Endodermal cell (in vitro differentiated cells): Measurements from ENCODE around the gene PCBD2. TPM values are rescaled to one million over a fixed set of nuclear protein-coding genes. Genes with fewer than 3 reads are reported as not detected.

Source experiments
- DNase-seq: peaks from one replicate; pipeline ENCODE4 v3.0.0-alpha.2; 2017
- H3K27ac ChIP-seq: 2 replicates; pipeline ENCODE4 v1.5.1; 2013; ENCODE audit warnings: mild to moderate bottlenecking, low read depth, low read length, moderate library complexity
- H3K27me3 ChIP-seq: 2 replicates; pipeline ENCODE4 v1.6.1; 2013; ENCODE audit warnings: mild to moderate bottlenecking, low read length, moderate library complexity; ENCODE audit not compliant: insufficient read depth, control insufficient read depth, poor library complexity, severe bottlenecking
- H3K36me3 ChIP-seq: 2 replicates; pipeline ENCODE4 v1.7.0; 2013; ENCODE audit warnings: mild to moderate bottlenecking, low read length, moderate library complexity; ENCODE audit not compliant: control insufficient read depth, insufficient read depth
- H3K4me1 ChIP-seq: one replicate; pipeline ENCODE4 v1.7.0; 2013; ENCODE audit warnings: low read length; ENCODE audit not compliant: control insufficient read depth, insufficient read depth
- H3K4me3 ChIP-seq: 2 replicates; pipeline ENCODE4 v1.5.1; 2013; ENCODE audit warnings: mild to moderate bottlenecking, low read length, moderate library complexity
- H3K9ac ChIP-seq: 2 replicates; pipeline ENCODE4 v1.6.1; 2013; ENCODE audit warnings: mild to moderate bottlenecking, low read length, moderate library complexity; ENCODE audit not compliant: poor library complexity, severe bottlenecking; ENCODE audit errors: extremely low read depth
- H3K9me3 ChIP-seq: 2 replicates; pipeline ENCODE4 v1.6.1; 2013; ENCODE audit warnings: mild to moderate bottlenecking, low read length, moderate library complexity; ENCODE audit not compliant: control insufficient read depth
- H3K27ac Mint-ChIP-seq: 2 replicates; pipeline ENCODE4 v1.8.0; 2020; ENCODE audit warnings: mixed read lengths
- H3K27me3 Mint-ChIP-seq: 2 replicates; pipeline ENCODE4 v1.8.0; 2021; ENCODE audit warnings: mild to moderate bottlenecking, mixed read lengths; ENCODE audit not compliant: insufficient read depth
- H3K36me3 Mint-ChIP-seq: 2 replicates; pipeline ENCODE4 v1.8.0; 2020; ENCODE audit warnings: low read depth, mixed read lengths
- H3K4me1 Mint-ChIP-seq: 2 replicates; pipeline ENCODE4 v1.8.0; 2020; ENCODE audit warnings: mixed read lengths
- H3K4me3 Mint-ChIP-seq: 2 replicates; pipeline ENCODE4 v1.8.0; 2020; ENCODE audit warnings: mild to moderate bottlenecking, moderate library complexity, mixed read lengths
- H3K9me3 Mint-ChIP-seq: 2 replicates; pipeline ENCODE4 v1.8.0; 2020; ENCODE audit warnings: mild to moderate bottlenecking, mixed read lengths
- WGBS, 2 experiments: methylation state at CpG; one replicate each; pipeline versions ENCODE4 v1.1.5 to v1.1.7; 2013; ENCODE audit warnings: missing lambda C conversion rate in 2 of 2, mixed read lengths in 1 of 2; ENCODE audit not compliant: insufficient coverage in 1 of 2, insufficient read length in 1 of 2; 5-methylcytosine and 5-hydroxymethylcytosine counted together
- total RNA-seq, 2 donors: library from RNA; stranded (reverse); fragmentation: NEBNext Ultra II Directional in 1 of 2; extraction: Animal tissue kit (Norgen Biotek cat#: 25700) in 1 of 2; gene quantifications; 2 replicates in 1 of 2; 3 replicates in 1 of 2; pipeline ENCODE4 v1.2.1, GENCODE V29; 2021
- TF ChIP-seq, protein P1 (sequence below): fragments of 200-600 bp; sonication (generic); conservative IDR thresholded peaks from 2 replicates; pipeline ENCODE4 v1.5.0; 2021; ENCODE audit warnings: antibody characterized with exemption, mild to moderate bottlenecking

The PCBD2 gene
- total RNA-seq, 2 donors from 2014 or later: 9.1 to 12.6 TPM

DNA sequence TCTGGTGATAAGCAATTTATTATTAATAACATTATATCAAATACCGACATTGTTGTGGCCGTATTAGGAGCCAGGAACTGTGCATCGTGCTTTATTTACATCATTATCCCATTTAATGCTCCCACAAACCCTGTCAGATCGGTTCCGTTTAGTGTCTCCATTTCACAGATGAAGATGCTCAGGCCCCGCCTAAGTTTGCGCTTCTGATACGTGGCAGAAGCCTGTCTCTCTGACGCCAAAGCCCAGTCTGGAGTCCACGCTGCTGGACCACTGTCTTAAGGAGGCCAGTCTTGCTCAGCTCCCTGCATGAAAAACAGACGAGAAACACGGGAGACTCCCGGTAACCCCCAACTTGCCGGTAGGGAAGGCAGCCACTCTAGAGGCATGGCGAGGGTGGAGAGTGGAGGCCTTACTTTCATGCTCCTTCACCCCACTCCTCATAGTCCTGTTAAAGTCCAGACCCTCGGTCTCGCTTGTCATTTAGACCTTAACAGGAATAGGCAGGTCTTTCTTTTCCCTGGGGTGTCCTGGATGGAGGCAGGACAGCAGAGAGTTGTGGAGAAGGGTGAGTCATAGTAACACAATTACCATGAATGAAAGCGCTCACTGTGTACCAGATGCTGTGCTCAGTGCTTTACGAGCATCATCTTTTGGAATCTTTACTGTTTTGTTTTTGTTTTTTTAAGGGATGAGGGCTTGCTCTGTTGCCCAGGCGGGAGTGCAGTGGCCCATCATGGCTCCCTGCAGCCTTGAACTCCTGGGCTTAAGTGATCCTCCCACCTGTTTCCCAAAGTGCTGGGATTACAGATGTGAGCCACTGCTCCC is 29.9 kb upstream of the PCBD2 start:
- Histone ChIP-seq H3K36me3 (no peaks in the 10 kb centered on the region), H3K27me3 (no peaks in the 10 kb centered on the region), H3K4me1 (peaks cover 5% of the 10 kb centered on the region), H3K9ac (peak overlapping the region; percentile 75), H3K4me3 (peak overlapping the region; percentile 84), H3K27ac (no peak overlapping the region), H3K9me3 (no peaks in the 10 kb centered on the region)
- Mint-ChIP-seq H3K4me3 (peak overlapping the region; percentile 82), H3K27ac (peak overlapping the region; percentile 80), H3K36me3 (peaks cover 3% of the 10 kb centered on the region), H3K27me3 (no peaks in the 10 kb centered on the region), H3K9me3 (no peaks in the 10 kb centered on the region), H3K4me1 (peaks cover 12% of the 10 kb centered on the region)
- peak; percentile 66 for DNase-seq
- WGBS, 2 experiments: 19 to 30% methylated on average over 17 to 20 of the region's 20 CpGs
- TF ChIP-seq, protein P1, sequence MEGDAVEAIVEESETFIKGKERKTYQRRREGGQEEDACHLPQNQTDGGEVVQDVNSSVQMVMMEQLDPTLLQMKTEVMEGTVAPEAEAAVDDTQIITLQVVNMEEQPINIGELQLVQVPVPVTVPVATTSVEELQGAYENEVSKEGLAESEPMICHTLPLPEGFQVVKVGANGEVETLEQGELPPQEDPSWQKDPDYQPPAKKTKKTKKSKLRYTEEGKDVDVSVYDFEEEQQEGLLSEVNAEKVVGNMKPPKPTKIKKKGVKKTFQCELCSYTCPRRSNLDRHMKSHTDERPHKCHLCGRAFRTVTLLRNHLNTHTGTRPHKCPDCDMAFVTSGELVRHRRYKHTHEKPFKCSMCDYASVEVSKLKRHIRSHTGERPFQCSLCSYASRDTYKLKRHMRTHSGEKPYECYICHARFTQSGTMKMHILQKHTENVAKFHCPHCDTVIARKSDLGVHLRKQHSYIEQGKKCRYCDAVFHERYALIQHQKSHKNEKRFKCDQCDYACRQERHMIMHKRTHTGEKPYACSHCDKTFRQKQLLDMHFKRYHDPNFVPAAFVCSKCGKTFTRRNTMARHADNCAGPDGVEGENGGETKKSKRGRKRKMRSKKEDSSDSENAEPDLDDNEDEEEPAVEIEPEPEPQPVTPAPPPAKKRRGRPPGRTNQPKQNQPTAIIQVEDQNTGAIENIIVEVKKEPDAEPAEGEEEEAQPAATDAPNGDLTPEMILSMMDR: no peak

DNA sequence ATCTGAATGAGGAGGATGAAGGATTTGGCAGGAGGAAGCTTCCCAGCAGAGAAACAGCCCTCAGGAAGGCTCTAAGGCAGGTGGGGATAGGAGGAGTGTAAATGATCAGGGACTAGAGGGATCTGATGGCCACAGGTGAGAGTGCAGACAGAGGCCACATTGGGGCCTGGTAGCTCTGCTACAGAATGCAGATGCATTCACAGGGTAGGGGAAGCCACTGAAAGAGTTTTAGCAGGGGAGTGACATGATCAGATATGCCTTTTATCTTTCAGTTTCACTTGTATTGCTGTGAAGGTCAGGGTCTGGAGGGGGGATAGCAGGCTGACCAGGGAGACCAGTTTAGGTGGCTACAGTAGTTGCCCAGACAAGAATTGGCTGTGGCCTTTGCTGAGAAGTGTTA is 27.8 kb upstream of the PCBD2 start:
- no peak overlapping the region for H3K4me3 ChIP-seq
- DNase-seq: no peak
- H3K27me3 ChIP-seq: no peaks in the 10 kb centered on the region
- no peaks in the 10 kb centered on the region for H3K9me3 Mint-ChIP-seq
- H3K4me1 ChIP-seq: peaks cover 5% of the 10 kb centered on the region
- TF ChIP-seq, protein P1: no peak
- H3K36me3 ChIP-seq: no peaks in the 10 kb centered on the region
- H3K9me3 ChIP-seq: no peaks in the 10 kb centered on the region
- H3K36me3 Mint-ChIP-seq: peaks cover 3% of the 10 kb centered on the region
- no peak overlapping the region for H3K27ac Mint-ChIP-seq
- no peak overlapping the region for H3K9ac ChIP-seq
- H3K27ac ChIP-seq: no peak overlapping the region
- peaks cover 14% of the 10 kb centered on the region for H3K4me1 Mint-ChIP-seq
- H3K27me3 Mint-ChIP-seq: no peaks in the 10 kb centered on the region
- H3K4me3 Mint-ChIP-seq: no peak overlapping the region

DNA sequence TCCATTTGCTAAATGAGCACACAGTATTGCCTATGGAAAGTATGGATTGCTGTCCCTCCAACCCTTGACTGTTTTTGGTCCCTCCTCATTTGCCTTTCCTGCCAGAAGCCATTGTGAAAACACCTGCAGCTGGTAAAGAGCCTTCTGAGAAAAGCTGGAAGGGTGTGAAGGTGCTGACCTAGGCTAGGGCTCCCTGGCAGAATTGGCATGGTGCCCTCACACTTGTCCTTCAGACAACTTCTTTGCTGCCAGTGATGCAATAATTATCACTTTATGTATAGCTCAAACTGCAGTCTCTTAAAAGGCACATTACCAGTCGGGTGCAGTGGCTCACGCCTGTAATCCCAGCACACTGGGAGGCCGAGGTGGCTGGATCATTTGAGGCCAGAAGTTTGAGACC is 26.5 kb upstream of the PCBD2 start:
- no peaks in the 10 kb centered on the region for H3K27me3 Mint-ChIP-seq
- no peak overlapping the region for H3K27ac Mint-ChIP-seq
- Histone ChIP-seq H3K4me3 (no peak overlapping the region), H3K9me3 (no peaks in the 10 kb centered on the region), H3K27me3 (no peaks in the 10 kb centered on the region), H3K9ac (no peak overlapping the region), H3K27ac (no peak overlapping the region), H3K4me1 (peaks cover 5% of the 10 kb centered on the region), H3K36me3 (no peaks in the 10 kb centered on the region)
- H3K4me3 Mint-ChIP-seq: no peak overlapping the region
- peaks cover 6% of the 10 kb centered on the region for H3K36me3 Mint-ChIP-seq
- peaks cover 7% of the 10 kb centered on the region for H3K9me3 Mint-ChIP-seq
- DNase-seq: no peak
- WGBS, 2 experiments: 75 to 91% methylated on average over 3 of the region's 3 CpGs
- TF ChIP-seq, protein P1: no peak
- H3K4me1 Mint-ChIP-seq: peaks cover 14% of the 10 kb centered on the region
